Astrocyte of the cerebellum (primary cell): Measurements from ENCODE around the gene ARHGAP42.
"Not testable (repeated sequence)": the region's sequence is repeated elsewhere in the genome, so short reads cannot be mapped to it uniquely, and the experiment has no call there.

Source experiments
- DNase-seq: peaks from one replicate; pipeline ENCODE4 v3.0.0-alpha.2; 2011; ENCODE audit warnings: low read depth
- H3K4me3 ChIP-seq: 2 replicates; pipeline ENCODE4 v1.5.1; 2011; ENCODE audit warnings: mild to moderate bottlenecking, low read depth, low read length, moderate library complexity
- in situ Hi-C: cut with HindIII; loops from 2 replicates; pipeline ENCODE4 v1.10.0; 2017; ENCODE audit warnings: low sequenced_read_pairs
- TF ChIP-seq, protein P1 (sequence below): IDR thresholded peaks from 2 replicates; pipeline ENCODE4 v1.5.1; 2012; ENCODE audit warnings: low read length, low read depth, moderate library complexity, mild to moderate bottlenecking; ENCODE audit errors: missing control alignments

ARHGAP42 gene

DNA sequence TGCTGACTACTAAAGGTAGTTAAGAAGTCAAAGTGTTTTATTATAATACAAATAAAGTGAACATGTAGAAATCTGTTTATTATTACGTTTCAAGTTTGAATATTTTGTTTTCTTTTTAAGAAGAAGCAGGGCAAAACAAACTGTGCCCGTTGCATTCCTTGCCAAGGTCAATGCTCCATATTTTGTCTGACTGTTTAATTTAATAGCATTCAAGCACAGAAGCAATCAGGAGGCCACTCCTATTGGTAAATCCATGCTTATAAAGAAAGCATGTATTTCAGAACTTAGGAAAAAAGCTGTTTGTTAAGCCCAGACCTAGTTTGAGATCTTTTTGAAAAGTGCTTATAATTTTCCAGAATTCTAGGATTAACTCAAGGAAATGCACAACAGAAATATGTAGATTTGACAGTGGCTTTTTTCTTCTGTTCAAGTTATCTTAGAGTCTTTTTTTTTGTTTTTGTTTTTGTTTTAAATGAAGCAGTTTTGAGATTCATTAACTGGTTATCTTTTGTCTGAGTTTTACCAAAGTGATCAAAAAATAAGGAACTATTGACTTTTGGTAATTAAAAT is 51.7 kb downstream of the ARHGAP42 start:
- no peak overlapping the region for H3K4me3 ChIP-seq
- in situ Hi-C loops: no loop called here
- TF ChIP-seq, protein P1, sequence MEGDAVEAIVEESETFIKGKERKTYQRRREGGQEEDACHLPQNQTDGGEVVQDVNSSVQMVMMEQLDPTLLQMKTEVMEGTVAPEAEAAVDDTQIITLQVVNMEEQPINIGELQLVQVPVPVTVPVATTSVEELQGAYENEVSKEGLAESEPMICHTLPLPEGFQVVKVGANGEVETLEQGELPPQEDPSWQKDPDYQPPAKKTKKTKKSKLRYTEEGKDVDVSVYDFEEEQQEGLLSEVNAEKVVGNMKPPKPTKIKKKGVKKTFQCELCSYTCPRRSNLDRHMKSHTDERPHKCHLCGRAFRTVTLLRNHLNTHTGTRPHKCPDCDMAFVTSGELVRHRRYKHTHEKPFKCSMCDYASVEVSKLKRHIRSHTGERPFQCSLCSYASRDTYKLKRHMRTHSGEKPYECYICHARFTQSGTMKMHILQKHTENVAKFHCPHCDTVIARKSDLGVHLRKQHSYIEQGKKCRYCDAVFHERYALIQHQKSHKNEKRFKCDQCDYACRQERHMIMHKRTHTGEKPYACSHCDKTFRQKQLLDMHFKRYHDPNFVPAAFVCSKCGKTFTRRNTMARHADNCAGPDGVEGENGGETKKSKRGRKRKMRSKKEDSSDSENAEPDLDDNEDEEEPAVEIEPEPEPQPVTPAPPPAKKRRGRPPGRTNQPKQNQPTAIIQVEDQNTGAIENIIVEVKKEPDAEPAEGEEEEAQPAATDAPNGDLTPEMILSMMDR: no peak
- DNase-seq: no peak

DNA sequence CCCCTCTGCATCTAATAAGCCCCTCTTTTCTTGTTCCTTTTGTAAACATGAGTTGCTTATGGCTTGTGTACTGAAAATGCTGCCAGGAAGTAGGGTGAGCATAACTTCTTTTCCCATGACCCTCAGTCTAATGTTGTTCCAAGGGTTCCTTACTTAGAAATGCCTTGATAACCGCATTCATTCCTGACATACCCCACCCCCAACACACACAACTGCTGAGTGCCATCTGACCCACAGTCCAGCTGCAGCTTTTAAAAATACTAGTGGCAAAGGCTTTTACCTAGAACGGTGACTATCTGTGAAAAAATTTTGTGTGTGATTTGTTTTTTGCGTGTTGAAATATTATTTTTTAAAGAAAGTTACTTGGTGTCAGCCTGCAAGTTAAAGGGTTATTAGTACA is 52.6 kb downstream of the ARHGAP42 start:
- in situ Hi-C loops: no loop called here
- no peak overlapping the region for H3K4me3 ChIP-seq
- peak; percentile 90 for DNase-seq
- TF ChIP-seq, protein P1: no peak

DNA sequence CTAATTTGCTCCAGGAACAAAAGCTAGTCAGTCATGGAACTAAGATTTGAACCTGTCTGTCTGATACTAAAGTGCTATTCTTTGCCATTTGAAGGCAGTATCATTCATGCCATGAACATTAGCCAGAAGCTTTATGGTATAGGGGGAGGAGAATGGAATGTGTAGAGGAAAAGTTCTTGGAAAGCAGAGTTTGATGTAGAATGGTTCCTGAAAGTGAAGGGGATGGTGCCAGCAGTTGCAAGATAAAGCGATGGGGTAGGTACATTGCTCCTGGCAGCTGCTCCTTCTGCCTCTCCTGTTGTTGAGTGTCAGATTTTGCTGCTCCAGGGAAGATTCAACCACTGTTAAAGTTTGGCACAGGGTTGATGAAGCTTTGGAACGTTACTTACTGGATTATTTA is 53.4 kb downstream of the ARHGAP42 start:
- TF ChIP-seq, protein P1: no peak
- no peak overlapping the region for H3K4me3 ChIP-seq
- in situ Hi-C loops: no loop called here
- DNase-seq: no peak

DNA sequence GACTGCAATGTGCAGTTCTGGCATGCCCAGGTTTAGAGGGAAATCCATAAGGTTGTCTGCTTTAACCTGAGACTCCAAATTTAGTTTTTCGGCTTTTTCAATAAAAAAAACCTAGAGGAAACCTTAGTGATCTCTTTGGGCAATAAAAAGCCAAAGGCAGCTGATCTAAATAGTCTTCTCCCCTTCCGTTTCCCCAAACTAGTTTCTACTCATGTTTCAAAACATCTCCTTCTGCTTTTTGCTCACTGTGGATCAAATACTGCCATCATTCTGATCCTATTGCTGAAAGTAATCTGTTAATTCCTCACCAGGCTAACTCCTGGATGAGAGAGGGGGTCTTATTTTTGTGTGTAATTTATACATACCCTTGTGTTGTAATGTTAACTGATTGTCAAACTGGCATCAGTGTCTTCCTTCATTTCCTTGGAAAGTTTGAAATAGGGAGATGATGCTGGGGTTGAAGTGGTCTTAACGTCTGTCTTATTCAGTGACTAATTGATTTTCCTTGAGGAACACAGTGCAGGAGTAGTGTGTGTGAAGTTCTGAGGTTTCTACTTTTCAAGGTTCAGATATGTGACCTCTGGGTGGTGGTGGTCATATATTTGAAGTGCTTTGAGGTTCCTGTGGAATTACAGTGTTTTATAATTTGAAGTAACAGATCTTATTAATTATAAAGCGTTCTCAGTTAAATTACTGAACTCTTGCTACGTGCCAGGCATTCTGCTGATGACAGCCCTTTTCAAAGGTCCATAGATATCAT is 55.0 kb downstream of the ARHGAP42 start:
- in situ Hi-C loops: no loop called here

DNA sequence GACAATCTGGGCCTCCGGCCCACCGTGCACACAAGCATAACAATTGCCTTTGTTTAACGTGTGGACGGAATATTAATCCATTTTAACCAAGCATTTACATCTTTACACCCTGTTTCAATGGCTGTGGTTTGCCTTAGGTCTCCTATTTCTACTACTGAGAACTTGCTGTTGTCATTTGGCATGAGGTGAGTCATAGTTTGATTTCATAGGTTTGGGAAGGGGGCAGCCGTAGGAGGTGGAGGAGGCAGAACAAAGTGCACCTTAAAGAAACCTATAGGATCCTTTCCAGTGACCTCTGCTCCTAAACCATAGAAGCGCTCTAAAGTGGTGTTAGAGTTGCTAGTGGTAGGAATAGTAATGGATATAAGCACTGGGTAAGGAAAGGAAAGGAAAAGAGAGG is 59.4 kb downstream of the ARHGAP42 start:
- in situ Hi-C loops: no loop called here
- no peak overlapping the region for H3K4me3 ChIP-seq
- TF ChIP-seq, protein P1: no peak
- DNase-seq: no peak

More for the DNA sequence above, 55.0 kb downstream of the ARHGAP42 start:
- no peak overlapping the region for H3K4me3 ChIP-seq
- no peak for DNase-seq
- TF ChIP-seq, protein P1: no peak

DNA sequence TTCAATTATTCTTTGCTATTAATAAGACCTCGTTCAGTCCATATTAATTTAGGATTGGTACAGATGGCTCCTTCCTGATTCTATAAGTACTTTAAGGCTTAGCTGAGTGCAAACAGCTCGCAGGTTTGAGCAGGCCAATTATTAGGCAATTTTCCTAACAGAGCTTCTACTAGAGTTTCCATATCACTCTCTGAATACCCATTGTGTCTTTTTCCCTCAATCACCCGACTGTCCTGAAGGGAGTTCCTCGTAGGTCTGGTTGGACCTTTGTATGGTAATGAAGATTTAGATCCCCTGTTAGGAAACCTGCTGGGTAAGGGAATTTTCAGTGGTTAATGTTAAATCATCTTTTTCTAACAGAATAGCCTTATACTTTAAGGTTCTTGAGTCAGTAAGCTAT is 61.1 kb downstream of the ARHGAP42 start:
- in situ Hi-C loops: no loop called here
- TF ChIP-seq, protein P1: no peak
- no peak for DNase-seq
- no peak overlapping the region for H3K4me3 ChIP-seq

DNA sequence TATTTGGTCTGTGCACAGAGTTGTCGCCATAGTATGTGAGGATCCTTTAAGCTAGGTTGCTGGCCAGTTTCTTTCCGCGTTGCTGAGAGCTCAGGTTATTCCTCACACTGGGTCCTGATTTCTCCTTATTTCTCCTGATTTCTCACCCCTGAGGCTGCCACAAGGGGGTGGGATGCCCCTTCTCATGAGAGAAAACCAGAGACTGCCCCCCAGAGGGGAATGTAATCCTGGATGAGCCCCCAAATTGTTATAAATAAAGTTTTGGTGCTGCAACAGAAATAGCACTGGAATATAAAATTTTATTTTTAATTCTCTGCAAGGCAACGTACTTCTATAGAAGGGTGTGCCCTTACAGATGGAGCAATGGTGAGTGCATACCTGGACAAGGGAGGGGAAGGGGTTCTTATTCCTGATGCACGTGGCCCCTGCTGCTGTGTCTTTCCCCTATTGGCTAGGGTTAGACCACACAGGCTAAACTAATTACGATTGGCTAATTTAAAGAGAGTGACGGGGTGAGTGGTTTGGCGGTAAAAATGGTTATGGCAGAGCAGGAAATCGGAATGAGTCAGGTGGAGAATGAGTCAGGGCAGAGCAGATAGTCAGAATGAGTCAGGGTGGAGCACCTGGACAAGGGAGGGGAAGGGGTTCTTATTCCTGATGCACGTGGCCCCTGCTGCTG is 62.9 kb downstream of the ARHGAP42 start:
- in situ Hi-C loops, DNase-seq, H3K4me3 ChIP-seq: not testable (repeated sequence)

DNA sequence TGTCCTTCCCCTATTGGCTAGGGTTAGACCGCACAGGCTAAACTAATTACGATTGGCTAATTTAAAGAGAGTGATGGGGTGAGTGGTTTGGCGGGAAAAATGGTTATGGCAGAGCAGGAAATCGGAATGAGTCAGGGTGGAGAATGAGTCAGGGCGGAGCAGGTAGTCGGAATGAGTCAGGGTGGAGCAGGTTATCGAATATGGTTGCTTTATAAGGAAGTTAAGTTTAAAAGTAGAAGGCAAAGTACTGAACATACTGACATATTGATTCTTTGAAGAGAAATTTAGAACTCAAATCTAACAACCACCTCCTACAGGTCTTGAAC is 63.4 kb downstream of the ARHGAP42 start:
- H3K4me3 ChIP-seq, in situ Hi-C loops, DNase-seq: not testable (repeated sequence)
